SK-N-SH (cell line): ENCODE results near the gene IQUB. TPM values are rescaled to one million over a fixed set of nuclear protein-coding genes. Genes with fewer than 3 reads are reported as not detected.

Experiments used
- CTCF ChIA-PET: fragments of 300-600, 350-600 bp; formaldehyde crosslinking; extraction: SDS; loops from one replicate; lab custom pipeline; 2021; lab: Yijun Ruan, JAX
- POLR2A ChIA-PET: fragments of 350-600 bp; sonication (Branson Sonifier 250); formaldehyde crosslinking; extraction: SDS; loops from one replicate; lab custom pipeline; 2020; ENCODE audit warnings: antibody characterized with exemption, inconsistent platforms; lab: Yijun Ruan, JAX
- DNase-seq: peaks from one replicate; pipeline ENCODE4 v3.0.0; 2012
- H2AFZ ChIP-seq: fragments of 200-600 bp; sonication (generic); 2 replicates; pipeline ENCODE4 v1.8.1; 2016; ENCODE audit warnings: antibody characterized with exemption, mild to moderate bottlenecking, low read depth
- H3F3A ChIP-seq: fragments of 200-600 bp; sonication (generic); replicated peaks from 2 replicates; pipeline ENCODE3; 2016; ENCODE audit warnings: antibody characterized with exemption, mild to moderate bottlenecking; ENCODE audit not compliant: insufficient read depth
- H3K27ac ChIP-seq, 2 experiments: fragments of 200-500 bp in 1 of 2; fragments of 200-600 bp in 1 of 2; sonication (Bioruptor generic) in 1 of 2; sonication (generic), shearing (Covaris generic) in 1 of 2; 2 replicates each; pipeline versions ENCODE4 v1.5.1 to v1.6.1; 2014 to 2016; ENCODE audit warnings: low read depth in 2 of 2, inconsistent platforms in 1 of 2, low read length in 1 of 2, mild to moderate bottlenecking in 1 of 2, mixed read lengths in 1 of 2
- H3K27me3 ChIP-seq: fragments of 200-600 bp; sonication (generic), shearing (Covaris generic); 2 replicates; pipeline ENCODE4 v1.6.1; 2016; ENCODE audit warnings: mixed run types; ENCODE audit not compliant: insufficient read depth
- H3K36me3 ChIP-seq, 2 experiments: fragments of 200-500 bp in 1 of 2; fragments of 200-600 bp in 1 of 2; sonication (Bioruptor generic) in 1 of 2; sonication (generic) in 1 of 2; replicated peaks in 1 of 2; 2 replicates each; pipeline versions ENCODE3 to v1.5.1; 2014 to 2016; ENCODE audit warnings: low read length in 1 of 2, mild to moderate bottlenecking in 1 of 2; ENCODE audit not compliant: insufficient read depth in 2 of 2, control insufficient read depth in 1 of 2
- H3K4me1 ChIP-seq, 2 experiments: fragments of 200-500 bp in 1 of 2; fragments of 200-600 bp in 1 of 2; sonication (Bioruptor generic) in 1 of 2; sonication (generic), shearing (Covaris generic) in 1 of 2; 2 replicates each; pipeline versions ENCODE4 v1.5.1 to v1.6.1; 2014 to 2016; ENCODE audit warnings: low read depth in 1 of 2, low read length in 1 of 2, mixed run types in 1 of 2; ENCODE audit not compliant: insufficient read depth in 2 of 2, control insufficient read depth in 1 of 2
- H3K4me2 ChIP-seq: fragments of 200-600 bp; sonication (generic), shearing (Covaris generic); 2 replicates; pipeline ENCODE4 v1.6.1; 2017; ENCODE audit warnings: mixed run types
- H3K4me3 ChIP-seq, 2 experiments: fragments of 200-500 bp in 1 of 2; fragments of 200-600 bp in 1 of 2; sonication (Bioruptor generic) in 1 of 2; sonication (generic), shearing (Covaris generic) in 1 of 2; 2 replicates each; pipeline versions ENCODE4 v1.5.1 to v1.8.1; 2014 to 2016; ENCODE audit warnings: low read depth in 2 of 2, inconsistent platforms in 1 of 2, low read length in 1 of 2, mild to moderate bottlenecking in 1 of 2, mixed read lengths in 1 of 2, moderate library complexity in 1 of 2
- H3K79me2 ChIP-seq: fragments of 200-600 bp; sonication (generic); 2 replicates; pipeline ENCODE4 v1.8.1; 2017; ENCODE audit warnings: mild to moderate bottlenecking; ENCODE audit not compliant: insufficient read depth
- H3K9ac ChIP-seq: fragments of 200-600 bp; sonication (generic); 2 replicates; pipeline ENCODE4 v1.6.1; 2017; ENCODE audit warnings: mixed run types
- H3K9me2 ChIP-seq: fragments of 200-600 bp; sonication (generic); 2 replicates; pipeline ENCODE4 v1.6.1; 2017; ENCODE audit warnings: mixed run types
- H3K9me3 ChIP-seq: fragments of 200-600 bp; sonication (generic); 2 replicates; pipeline ENCODE4 v1.6.1; 2017; ENCODE audit warnings: mixed run types, mild to moderate bottlenecking, moderate library complexity
- H4K20me1 ChIP-seq: fragments of 200-600 bp; sonication (generic); 2 replicates; pipeline ENCODE4 v1.6.1; 2017; ENCODE audit warnings: mild to moderate bottlenecking, mixed run types; ENCODE audit not compliant: insufficient read depth
- EP300 ChIP-seq, 2 experiments: IDR thresholded peaks; 2 replicates each; pipeline versions ENCODE4 v1.4.0 to v1.6.1; 2012; ENCODE audit warnings: borderline replicate concordance in 1 of 2, low read depth in 1 of 2, low read length in 1 of 2
- EZH2phosphoT487 ChIP-seq: fragments of 200-600 bp; sonication (generic); IDR thresholded peaks from 2 replicates; pipeline ENCODE4 v1.6.1; 2017; ENCODE audit warnings: low read depth, mixed run types, mild to moderate bottlenecking, antibody characterized with exemption, moderate library complexity, borderline replicate concordance
- FOXM1 ChIP-seq: IDR thresholded peaks from 2 replicates; pipeline ENCODE4 v1.4.0; 2012; ENCODE audit warnings: low read depth, mild to moderate bottlenecking
- NFIC ChIP-seq: IDR thresholded peaks from 2 replicates; pipeline ENCODE4 v1.4.0; 2012; ENCODE audit warnings: borderline replicate concordance
- REST ChIP-seq: IDR thresholded peaks from 2 replicates; pipeline ENCODE4 v1.6.1; 2012; ENCODE audit warnings: mild to moderate bottlenecking, low read depth, low read length, moderate library complexity
- RFX5 ChIP-seq: IDR thresholded peaks from 2 replicates; pipeline ENCODE4 v1.6.1; 2012; ENCODE audit warnings: mild to moderate bottlenecking, improper control_type of control experiment, low read length
- YY1 ChIP-seq: IDR thresholded peaks from 2 replicates; pipeline ENCODE4 v1.4.0; 2012; ENCODE audit warnings: low read depth, mild to moderate bottlenecking
- WGBS: methylation state at CpG from one replicate; pipeline ENCODE4 v1.1.6; 2017; ENCODE audit warnings: low lambda C conversion rate; 5-methylcytosine and 5-hydroxymethylcytosine counted together
- polyA plus RNA-seq, 3 experiments: library from polyadenylated mRNA; depleted of rRNA; stranded (reverse); fragments of >200 nt; gene quantifications; 2 replicates each; pipeline ENCODE4 v1.2.3, GENCODE V29; 2012

Gene IQUB
- polyA plus RNA-seq, 1 of the 3 experiments (the other 2 are of a cell fraction): 0.10 TPM

GRCh38 chr7:123498601-123499000 is 35.8 kb downstream of the IQUB start:
- TF ChIP-seq YY1 (no peak), NFIC (no peak), REST (no peak), EP300 (IDR thresholded peaks at IDR 0.05; ENCODE audit: borderline replicate concordance in 1 of 2, low read depth in 1 of 2, low read length in 1 of 2) (no peak), EZH2phosphoT487 (no peak), FOXM1 (no peak)
- TF ChIP-seq, all 33 proteins: peak for 0
- Histone ChIP-seq H3K36me3 (no peaks in the 10 kb centered on the region), H3F3A (no peaks in the 10 kb centered on the region), H3K27ac (no peak overlapping the region), H2AFZ (no peak overlapping the region), H4K20me1 (no peaks in the 10 kb centered on the region), H3K4me1 (no peaks in the 10 kb centered on the region; a peak in 1 of 4 replicates), H3K4me3 (no peak overlapping the region), H3K9me3 (no peaks in the 10 kb centered on the region), H3K9ac (no peak overlapping the region), H3K79me2 (no peaks in the 10 kb centered on the region), H3K27me3 (no peaks in the 10 kb centered on the region), H3K4me2 (no peak overlapping the region), H3K9me2 (no peaks in the 10 kb centered on the region)
- no peak for DNase-seq
- CTCF ChIA-PET: interaction anchor here (1.2 to 2.1 kb wide), 3 partner anchors 14 to 366 kb away, joined by 3 to 5 read pairs (median 5); no protein-coding TSS in a partner anchor
- 40% methylated on average over 2 of the region's 2 CpGs for WGBS
- POLR2A ChIA-PET: no interaction called here

GRCh38 chr7:123498031-123498430 is 36.4 kb downstream of the IQUB start:
- Histone ChIP-seq H3K9ac (no peak overlapping the region), H3K9me2 (no peaks in the 10 kb centered on the region), H3K4me2 (no peak overlapping the region), H3F3A (no peaks in the 10 kb centered on the region), H3K27me3 (no peaks in the 10 kb centered on the region), H3K4me1 (no peaks in the 10 kb centered on the region; a peak in 1 of 4 replicates), H3K36me3 (no peaks in the 10 kb centered on the region), H3K79me2 (no peaks in the 10 kb centered on the region), H2AFZ (no peak overlapping the region), H4K20me1 (no peaks in the 10 kb centered on the region), H3K27ac (no peak overlapping the region), H3K9me3 (no peaks in the 10 kb centered on the region), H3K4me3 (no peak overlapping the region)
- no peak for TF ChIP-seq RFX5
- no peak for DNase-seq
- ChIA-PET CTCF (interaction anchor here (0.8 to 2.1 kb wide), 5 partner anchors 9 to 367 kb away, joined by 3 to 5 read pairs (median 4); no protein-coding TSS in a partner anchor), POLR2A (no interaction called here)
- 45% methylated on average over 1 of the region's 1 CpG for WGBS
